IMR-90 (cell line): Measurements from ENCODE around the gene KCNK4. TPM values are rescaled to one million over a fixed set of nuclear protein-coding genes. Genes with fewer than 3 reads are reported as not detected.

Experiments used
- ATAC-seq: fragments of 200-7000 bp; cut with Tn5 transposase; 2 replicates; pipeline ENCODE4 v1.9.1; 2020; ENCODE audit warnings: low read depth, mild to moderate bottlenecking, moderate library complexity
- BruUV-seq: library from RNA; stranded (reverse); fragments of 400-500 nt; replicated peaks from 2 replicates; lab custom pipeline; 2021; lab: Mats Ljungman, UMichigan
- CTCF ChIA-PET: fragments of 300-600 bp; formaldehyde crosslinking; extraction: SDS; loops from one replicate; lab custom pipeline; 2021; ENCODE audit warnings: antibody characterized with exemption; lab: Yijun Ruan, JAX
- POLR2A ChIA-PET: fragments of 300-600 bp; sonication (Branson Sonifier 250); formaldehyde crosslinking; loops from one replicate; lab custom pipeline; 2022; ENCODE audit warnings: antibody characterized with exemption; ENCODE audit not compliant: unreplicated experiment; lab: Charles Lee
- DNase-seq: peaks from one replicate; pipeline ENCODE4 v3.0.0; 2013
- H2AFZ ChIP-seq: replicated peaks from 2 replicates; pipeline ENCODE3; 2013; ENCODE audit warnings: low read length, mild to moderate bottlenecking; ENCODE audit not compliant: poor library complexity
- H2AK5ac ChIP-seq: 2 replicates; pipeline ENCODE4 v1.6.1; 2013; ENCODE audit warnings: low read depth, low read length, inconsistent platforms
- H2AK9ac ChIP-seq: replicated peaks from 2 replicates; pipeline ENCODE3; 2013; ENCODE audit warnings: mild to moderate bottlenecking, low read depth, low read length, moderate library complexity; ENCODE audit not compliant: poor library complexity
- H2BK120ac ChIP-seq: 2 replicates; pipeline ENCODE4 v1.6.1; 2013; ENCODE audit warnings: low read depth, low read length, inconsistent platforms
- H2BK15ac ChIP-seq: 3 replicates; pipeline ENCODE4 v1.6.1; 2013; ENCODE audit warnings: low read depth, low read length, inconsistent platforms
- H2BK20ac ChIP-seq: 2 replicates; pipeline ENCODE4 v1.6.1; 2013; ENCODE audit warnings: low read depth, mild to moderate bottlenecking, inconsistent platforms, low read length, moderate library complexity
- H2BK5ac ChIP-seq: 2 replicates; pipeline ENCODE4 v1.6.1; 2013; ENCODE audit warnings: mild to moderate bottlenecking, low read depth, low read length, inconsistent platforms; ENCODE audit not compliant: poor library complexity, severe bottlenecking
- H3K14ac ChIP-seq: replicated peaks from 2 replicates; pipeline ENCODE4 v1.6.1; 2013; ENCODE audit warnings: low read depth, low read length, inconsistent platforms
- H3K18ac ChIP-seq: 2 replicates; pipeline ENCODE4 v1.6.1; 2013; ENCODE audit warnings: low read depth, low read length, control low read depth
- H3K23ac ChIP-seq: 2 replicates; pipeline ENCODE4 v1.6.1; 2013; ENCODE audit warnings: low read depth, low read length, inconsistent platforms
- H3K27ac ChIP-seq: 2 replicates; pipeline ENCODE4 v1.5.1; 2013; ENCODE audit warnings: mild to moderate bottlenecking, control low read depth, low read length; ENCODE audit not compliant: insufficient read depth
- H3K27me3 ChIP-seq: 2 replicates; pipeline ENCODE4 v1.6.1; 2013; ENCODE audit warnings: low read length; ENCODE audit not compliant: control insufficient read depth, insufficient read depth
- H3K36me3 ChIP-seq: 2 replicates; pipeline ENCODE4 v1.6.1; 2013; ENCODE audit warnings: low read length, mixed read lengths; ENCODE audit not compliant: control insufficient read depth, insufficient read depth
- H3K4ac ChIP-seq: 2 replicates; pipeline ENCODE4 v1.6.1; 2013; ENCODE audit warnings: low read depth, low read length, inconsistent platforms
- H3K4me1 ChIP-seq: 2 replicates; pipeline ENCODE4 v1.6.1; 2013; ENCODE audit warnings: low read length, mixed read lengths; ENCODE audit not compliant: control insufficient read depth, insufficient read depth
- H3K4me2 ChIP-seq: 2 replicates; pipeline ENCODE4 v1.6.1; 2013; ENCODE audit warnings: low read depth, mild to moderate bottlenecking, control low read depth, low read length, moderate library complexity
- H3K4me3 ChIP-seq: 2 replicates; pipeline ENCODE4 v1.5.1; 2013; ENCODE audit warnings: low read depth, mild to moderate bottlenecking, control low read depth, low read length, moderate library complexity; ENCODE audit not compliant: insufficient read depth
- H3K56ac ChIP-seq: 2 replicates; pipeline ENCODE4 v1.6.1; 2013; ENCODE audit warnings: low read length, inconsistent platforms; ENCODE audit not compliant: insufficient read depth; ENCODE audit errors: extremely low read depth
- H3K79me1 ChIP-seq, 2 experiments: 2 replicates each; pipeline ENCODE4 v1.6.1; 2013; ENCODE audit warnings: low read length in 2 of 2, inconsistent platforms in 1 of 2, low read depth in 1 of 2
- H3K9ac ChIP-seq: 2 replicates; pipeline ENCODE4 v1.6.1; 2013; ENCODE audit warnings: low read depth, low read length, control low read depth
- H3K9me1 ChIP-seq: 2 replicates; pipeline ENCODE4 v1.6.1; 2013; ENCODE audit warnings: low read length, inconsistent platforms; ENCODE audit not compliant: insufficient read depth
- H3K9me3 ChIP-seq: 2 replicates; pipeline ENCODE4 v1.6.1; 2013; ENCODE audit warnings: low read length; ENCODE audit not compliant: control insufficient read depth, insufficient read depth
- H4K20me1 ChIP-seq: 2 replicates; pipeline ENCODE4 v1.6.1; 2013; ENCODE audit warnings: low read length, inconsistent platforms; ENCODE audit not compliant: insufficient read depth
- H4K5ac ChIP-seq: 2 replicates; pipeline ENCODE4 v1.6.1; 2013; ENCODE audit warnings: mild to moderate bottlenecking, low read depth, low read length, control low read depth
- H4K8ac ChIP-seq, 2 experiments: 2 replicates each; pipeline ENCODE4 v1.6.1; 2013; ENCODE audit warnings: low read depth in 2 of 2, low read length in 2 of 2, control low read depth in 1 of 2, inconsistent platforms in 1 of 2
- H4K91ac ChIP-seq: 2 replicates; pipeline ENCODE4 v1.6.1; 2013; ENCODE audit warnings: low read depth, low read length, inconsistent platforms; ENCODE audit not compliant: insufficient read depth
- CEBPB ChIP-seq: IDR thresholded peaks from 2 replicates; pipeline ENCODE4 v1.6.1; 2012; ENCODE audit warnings: low read depth, low read length, improper control_type of control experiment
- CTCF ChIP-seq: conservative IDR thresholded peaks from 2 replicates; pipeline ENCODE4 v1.5.1; 2012; ENCODE audit warnings: mild to moderate bottlenecking, low read depth, low read length, improper control_type of control experiment
- FOS ChIP-seq: fragments of 150-350 bp; IDR thresholded peaks from 2 replicates; pipeline ENCODE4 v1.6.1; 2016; ENCODE audit warnings: low read depth, low read length
- MAZ ChIP-seq: IDR thresholded peaks from 2 replicates; pipeline ENCODE4 v1.6.1; 2012; ENCODE audit warnings: low read depth, mild to moderate bottlenecking, low read length, improper control_type of control experiment, moderate library complexity, borderline replicate concordance
- MXI1 ChIP-seq: IDR thresholded peaks from 2 replicates; pipeline ENCODE4 v1.6.1; 2012; ENCODE audit warnings: low read depth, mild to moderate bottlenecking, low read length, moderate library complexity, borderline replicate concordance
- NFE2L2 ChIP-seq: fragments of 150-350 bp; IDR thresholded peaks from 2 replicates; pipeline ENCODE4 v1.6.1; 2016; ENCODE audit warnings: low read depth, mild to moderate bottlenecking, low read length
- RAD21 ChIP-seq: IDR thresholded peaks from 2 replicates; pipeline ENCODE4 v1.6.1; 2012; ENCODE audit warnings: low read length, improper control_type of control experiment
- RCOR1 ChIP-seq: IDR thresholded peaks from 2 replicates; pipeline ENCODE4 v1.6.1; 2012; ENCODE audit warnings: mild to moderate bottlenecking, low read length, improper control_type of control experiment; ENCODE audit not compliant: insufficient replicate concordance
- SMC3 ChIP-seq: fragments of 150-350 bp; IDR thresholded peaks from 2 replicates; pipeline ENCODE4 v1.6.1; 2016; ENCODE audit warnings: low read depth, mild to moderate bottlenecking, antibody characterized with exemption, low read length, moderate library complexity
- WGBS, 2 experiments: methylation state at CpG; one replicate each; pipeline versions ENCODE4 v1.1.5 to v1.1.7; 2013; ENCODE audit warnings: missing lambda C conversion rate in 2 of 2; ENCODE audit not compliant: insufficient read length in 1 of 2; ENCODE audit errors: extremely low coverage in 2 of 2; 5-methylcytosine and 5-hydroxymethylcytosine counted together
- dilution Hi-C: fragments of 300-500 bp; cut with HindIII; formaldehyde crosslinking; loops from one replicate; pipeline ENCODE4 v1.14.3; 2018; ENCODE audit warnings: low sequenced_read_pairs; ENCODE audit not compliant: unreplicated experiment
- in situ Hi-C: fragments of 300-500 bp; cut with MboI; formaldehyde crosslinking; loops from 3 replicates; pipeline ENCODE4 v1.14.3; 2019; ENCODE audit warnings: low sequenced_read_pairs, inconsistent platforms, mixed read lengths
- intact Hi-C: fragments of 100-400 bp; cut with micrococcal nuclease; formaldehyde crosslinking; loops from 2 replicates; pipeline ENCODE4 v1.10.0; 2022
- polyA plus RNA-seq, 3 experiments: library from polyadenylated mRNA; depleted of rRNA; stranded (reverse); fragments of >200 nt; gene quantifications; 2 replicates each; pipeline ENCODE4 v1.2.3, GENCODE V29; 2012; ENCODE audit warnings: low replicate concordance in 1 of 3
- total RNA-seq: library from RNA; depleted of rRNA; stranded (reverse); fragments of >200 nt; gene quantifications from 2 replicates; pipeline ENCODE4 v1.2.3, GENCODE V29; 2012

KCNK4 gene
- total and polyA plus RNA-seq, 2 of the 4 experiments (the other 2 are of a cell fraction), result not detected

- H3K23ac ChIP-seq, result no peak overlapping the region
- no peaks in the 10 kb centered on the region for H3K36me3 ChIP-seq
- ATAC-seq (peak; percentile 99), DNase-seq (peak; percentile 81)
- peak overlapping the region; percentile 84 for H2AK9ac ChIP-seq
- peak overlapping the region; percentile 72 for H3K27ac ChIP-seq
- ChIA-PET POLR2A (interaction anchor here (1.1 kb wide), 1 partner anchor 25 kb away, joined by 4 read pairs; the partner anchor contains the start of gene TRMT112), CTCF (interaction anchor here (0.6 to 2.2 kb wide), 6 partner anchors 9 to 41 kb away, joined by 3 to 11 read pairs (median 6); partner anchors contain the start of genes PRDX5 and TRMT112)
- peak overlapping the region; percentile 45 for H3K4me3 ChIP-seq
- intact Hi-C loops, result no loop called here
- dilution Hi-C loops, result no loop called here
- 7% methylated on average over 20 of the region's 55 CpGs; no CpG with 5 or more reads in 1 of the 2 experiments for WGBS, 2 experiments
- H3K4ac ChIP-seq, result peak overlapping the region; percentile 79
- H3K18ac ChIP-seq, result peak overlapping the region; percentile 50; the same call in 1 of the 2 replicates
- peak overlapping the region; percentile 97 for H2AFZ ChIP-seq
- TF ChIP-seq CEBPB (no peak), NFE2L2 (no peak), RCOR1 (no peak), FOS (no peak), SMC3 (peak; percentile 21; the same call in 1 of the 2 replicates), MXI1 (no peak), CTCF (peak; percentile 62), RAD21 (peak; percentile 30), MAZ (peak; percentile 68; the same call in 1 of the 2 replicates)
- H2AK5ac ChIP-seq, result peak overlapping the region; percentile 48; the same call in 1 of the 2 replicates
- BruUV-seq, result no TSS peak
- in situ Hi-C loops, result no loop called here
- H4K5ac ChIP-seq, result peak overlapping the region; percentile 93
- 0 out of 2 replicates have a peak overlapping the region, but pooled peaks have one; percentile 48 for H3K14ac ChIP-seq
- no peaks in the 10 kb centered on the region for H3K79me1 ChIP-seq
- no peaks in the 10 kb centered on the region for H3K9me3 ChIP-seq
- H2BK15ac ChIP-seq, result no peak overlapping the region
- 0 out of 2 replicates have a peak overlapping the region, but pooled peaks have one; percentile 42 for H2BK120ac ChIP-seq
- H2BK5ac ChIP-seq, result peak overlapping the region; percentile 59
- H4K20me1 ChIP-seq, result no peaks in the 10 kb centered on the region
- H3K4me2 ChIP-seq, result peak overlapping the region; percentile 80
- peak overlapping the region; percentile 79 for H3K9ac ChIP-seq
- H3K27me3 ChIP-seq, result peaks cover 11% of the 10 kb centered on the region; the same call in 1 of the 2 replicates
- H3K56ac ChIP-seq, result no peak overlapping the region
- H4K8ac ChIP-seq, result peak overlapping the region; percentile 38 to 93
- H3K4me1 ChIP-seq, result peaks cover 6% of the 10 kb centered on the region
- peak overlapping the region; percentile 45; the same call in 1 of the 2 replicates for H4K91ac ChIP-seq
- no peak overlapping the region for H2BK20ac ChIP-seq
- no peaks in the 10 kb centered on the region for H3K9me1 ChIP-seq
Measured at GRCh38 chr11:64341851-64342791, 51.0 kb downstream of the KCNK4 start.
